ENCODE results near the gene CDT1.

Gene CDT1

GRCh38 chr16:88783391-88784073 lies 20.1 kb upstream of the CDT1 start:
- Histone ChIP-seq H3K27ac (ENCODE audit: poor library complexity, severe bottlenecking) (peak overlapping the region; percentile 92), H3K27me3 (ENCODE audit: insufficient read depth, poor library complexity, severe bottlenecking) (no peaks in the 10 kb centered on the region), H3K36me3 (ENCODE audit: low read depth) (peaks cover 4% of the 10 kb centered on the region; the same call in 1 of the 2 replicates), H3K4me1 (ENCODE audit: insufficient read depth, poor library complexity, severe bottlenecking) (peaks cover 28% of the 10 kb centered on the region), H3K4me3 (ENCODE audit: severe bottlenecking) (peak overlapping the region; percentile 87), H3K9me3 (ENCODE audit: severe bottlenecking) (no peaks in the 10 kb centered on the region)
- TF ChIP-seq CTCF (IDR thresholded peaks at IDR 0.05; ENCODE audit: poor library complexity, severe bottlenecking) = no peak
- DNase-seq (ENCODE audit: low spot score) = no peak
- ATAC-seq (ENCODE audit: low read depth) = peak; percentile 13; the same call in 2 of the 3 replicates

GRCh38 chr16:88784074-88784855 lies 19.3 kb upstream of the CDT1 start:
- Histone ChIP-seq H3K27me3 (ENCODE audit: insufficient read depth, poor library complexity, severe bottlenecking) (no peaks in the 10 kb centered on the region), H3K36me3 (ENCODE audit: low read depth) (peaks cover 4% of the 10 kb centered on the region; the same call in 1 of the 2 replicates), H3K27ac (ENCODE audit: poor library complexity, severe bottlenecking) (peak overlapping the region; percentile 92), H3K4me3 (ENCODE audit: severe bottlenecking) (peak overlapping the region; percentile 87), H3K4me1 (ENCODE audit: insufficient read depth, poor library complexity, severe bottlenecking) (peaks cover 28% of the 10 kb centered on the region), H3K9me3 (ENCODE audit: severe bottlenecking) (no peaks in the 10 kb centered on the region)
- ATAC-seq (ENCODE audit: low read depth) = peak; percentile 41
- TF ChIP-seq CTCF (IDR thresholded peaks at IDR 0.05; ENCODE audit: poor library complexity, severe bottlenecking) = peak; percentile 47
- DNase-seq (ENCODE audit: low spot score) = peak; percentile 77

GRCh38 chr16:88784856-88785105 lies 18.8 kb upstream of the CDT1 start:
- Histone ChIP-seq H3K27ac (ENCODE audit: poor library complexity, severe bottlenecking) (peak overlapping the region; percentile 92), H3K4me1 (ENCODE audit: insufficient read depth, poor library complexity, severe bottlenecking) (peaks cover 28% of the 10 kb centered on the region), H3K27me3 (ENCODE audit: insufficient read depth, poor library complexity, severe bottlenecking) (no peaks in the 10 kb centered on the region), H3K9me3 (ENCODE audit: severe bottlenecking) (no peaks in the 10 kb centered on the region), H3K4me3 (ENCODE audit: severe bottlenecking) (peak overlapping the region; percentile 87), H3K36me3 (ENCODE audit: low read depth) (peaks cover 4% of the 10 kb centered on the region; the same call in 1 of the 2 replicates)
- TF ChIP-seq CTCF (IDR thresholded peaks at IDR 0.05; ENCODE audit: poor library complexity, severe bottlenecking) = no peak
- DNase-seq (ENCODE audit: low spot score) (no peak), ATAC-seq (ENCODE audit: low read depth) (peak; percentile 4)

GRCh38 chr16:88785106-88785924 lies 18.3 kb upstream of the CDT1 start, which contains the start of gene PIEZO1:
PIEZO1 (minus strand) TSS chr16:88785220; CDS start chr16:88784964, 256 bp downstream.
- DNase-seq (ENCODE audit: low spot score) = peak; percentile 68
- H3K27ac ChIP-seq (ENCODE audit: poor library complexity, severe bottlenecking) = peak within 1 kb of the TSS; percentile 92

More at GRCh38 chr16:88785106-88785924, 18.3 kb upstream of the CDT1 start, which contains the start of gene PIEZO1:
- Histone ChIP-seq H3K27me3 (ENCODE audit: insufficient read depth, poor library complexity, severe bottlenecking) (no peaks in the 10 kb centered on the region), H3K9me3 (ENCODE audit: severe bottlenecking) (no peaks in the 10 kb centered on the region), H3K4me3 (ENCODE audit: severe bottlenecking) (peak within 1 kb of the TSS; percentile 87), H3K36me3 (ENCODE audit: low read depth) (peaks cover 4% of the 10 kb centered on the region; the same call in 1 of the 2 replicates), H3K4me1 (ENCODE audit: insufficient read depth, poor library complexity, severe bottlenecking) (peaks cover 28% of the 10 kb centered on the region)
- ATAC-seq (ENCODE audit: low read depth) = peak; percentile 10
- peak; percentile 93 for TF ChIP-seq CTCF (IDR thresholded peaks at IDR 0.05; ENCODE audit: poor library complexity, severe bottlenecking)

Measured in RWPE2 (cell line).